Kidney tubule cell (primary cell): ENCODE data around the gene PSMB11.
"Not testable (repeated sequence)": the region's sequence is repeated elsewhere in the genome, so short reads cannot be mapped to it uniquely, and the experiment has no call there.

Source experiments
- DNase-seq: peaks from one replicate; pipeline ENCODE4 v3.0.0-alpha.2; 2018; ENCODE audit warnings: low spot score

The PSMB11 gene

GRCh38 chr14:23042162-23042965 is at the start of gene PSMB11:
PSMB11 (plus strand) TSS chr14:23042212; CDS start chr14:23042226, 14 bp downstream.
- no peak for DNase-seq

- DNase-seq = no peak
Measured at GRCh38 chr14:22993517-22993916, 48.5 kb upstream of the PSMB11 start.

GRCh38 chr14:22994762-22995275 is 47.2 kb upstream of the PSMB11 start:
- peak; percentile 26 for DNase-seq

GRCh38 chr14:22995889-22996625 is 46.0 kb upstream of the PSMB11 start:
- no peak for DNase-seq

GRCh38 chr14:22996768-22997654 is 45.0 kb upstream of the PSMB11 start:
- DNase-seq = no peak

- no peak for DNase-seq
Measured at GRCh38 chr14:22997676-22998323, 44.2 kb upstream of the PSMB11 start.

GRCh38 chr14:22998329-22999012 is 43.5 kb upstream of the PSMB11 start:
- DNase-seq = no peak

- DNase-seq = no peak
Measured at GRCh38 chr14:23000860-23001259, 41.2 kb upstream of the PSMB11 start.

- no peak for DNase-seq
Measured at GRCh38 chr14:23002592-23002991, 39.4 kb upstream of the PSMB11 start.

- DNase-seq = not testable (repeated sequence)
Measured at GRCh38 chr14:23004274-23004673, 37.7 kb upstream of the PSMB11 start.

GRCh38 chr14:23005451-23006187 is 36.4 kb upstream of the PSMB11 start:
- no peak for DNase-seq

GRCh38 chr14:23006188-23006534 is 35.9 kb upstream of the PSMB11 start:
- no peak for DNase-seq

- DNase-seq = peak; percentile 98
Measured at GRCh38 chr14:23006544-23007419, 35.2 kb upstream of the PSMB11 start.

GRCh38 chr14:23008831-23009230 is 33.2 kb upstream of the PSMB11 start:
- DNase-seq = no peak

GRCh38 chr14:23009483-23009938 is 32.5 kb upstream of the PSMB11 start:
- DNase-seq = no peak

GRCh38 chr14:23009939-23010726 is 31.9 kb upstream of the PSMB11 start, which contains the start of gene C14orf93:
C14orf93 (minus strand) TSS chr14:23010143; CDS start chr14:22999023, 11,120 bp downstream.
- DNase-seq = peak; percentile 74

GRCh38 chr14:23013054-23013748 is 28.8 kb upstream of the PSMB11 start:
- DNase-seq = no peak

- DNase-seq = not testable (repeated sequence)
Measured at GRCh38 chr14:23013749-23014054, 28.3 kb upstream of the PSMB11 start.
